HG02798 (cell line): ENCODE measurements around the gene ZNF512.
"Not testable (repeated sequence)": the region's sequence is repeated elsewhere in the genome, so short reads cannot be mapped to it uniquely, and the experiment has no call there.

Source experiments
- ATAC-seq: cut with Tn5 transposase; IDR thresholded peaks from one replicate; pipeline ENCODE4 v1.9.1; 2021; ENCODE audit warnings: mild to moderate bottlenecking; ENCODE audit not compliant: unreplicated experiment, poor library complexity

The ZNF512 gene

GRCh38 chr2:27581417-27582128 lies 1.3 kb upstream of the ZNF512 start:
- no peak for ATAC-seq

DNA sequence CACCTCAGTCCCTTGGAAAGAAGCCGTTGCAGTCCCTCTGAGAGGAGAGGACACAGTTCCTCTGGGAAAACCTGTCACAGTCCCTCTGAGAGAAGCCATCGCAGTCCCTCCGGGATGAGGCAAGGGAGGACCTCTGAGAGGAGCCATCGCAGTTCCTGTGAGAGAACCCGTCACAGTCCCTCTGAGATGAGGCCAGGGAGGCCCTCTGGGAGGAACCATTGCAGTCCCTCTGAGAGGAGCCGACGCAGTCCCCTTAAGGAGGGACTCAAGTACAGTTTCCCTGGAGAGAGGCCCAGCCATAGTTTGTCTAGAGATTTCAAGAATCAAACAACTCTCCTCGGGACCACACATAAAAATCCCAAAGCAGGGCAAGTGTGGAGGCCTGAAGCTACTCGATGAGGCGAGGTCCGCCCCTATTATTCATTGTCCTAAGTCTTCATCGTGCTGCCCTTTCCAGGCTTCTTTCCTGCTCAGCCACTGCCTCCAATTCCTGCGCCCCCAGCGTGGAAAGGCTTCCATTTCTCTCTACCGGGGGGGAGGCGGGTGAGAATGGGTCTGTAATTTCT lies 630 bp upstream of the ZNF512 start:
- no peak for ATAC-seq

DNA sequence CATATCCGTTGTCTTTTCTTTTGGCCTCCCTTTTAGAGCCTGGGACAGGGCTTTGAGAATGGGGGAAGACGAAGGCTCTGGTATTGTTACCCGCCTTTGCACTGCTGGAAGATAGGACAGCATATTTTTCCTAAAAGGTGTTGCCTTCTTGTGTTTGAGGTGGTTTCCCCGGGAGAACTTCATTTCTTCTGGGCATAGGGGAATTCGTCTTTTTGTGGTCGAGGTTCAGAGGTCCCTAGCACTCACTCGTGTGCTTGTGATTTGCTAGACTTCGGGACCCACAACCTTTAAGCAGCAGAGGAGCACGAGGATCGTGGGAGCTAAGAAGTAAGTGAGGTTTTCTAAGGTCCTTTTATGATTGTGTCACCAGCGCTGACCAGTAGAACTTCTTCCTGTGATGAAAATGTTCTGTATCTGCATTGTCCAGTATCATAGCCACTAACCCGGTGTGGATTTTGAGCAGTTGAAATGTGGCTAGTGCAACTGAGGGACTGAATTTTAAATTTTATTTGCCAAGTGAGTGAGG lies 611 bp downstream of the ZNF512 start:
- no peak for ATAC-seq

DNA sequence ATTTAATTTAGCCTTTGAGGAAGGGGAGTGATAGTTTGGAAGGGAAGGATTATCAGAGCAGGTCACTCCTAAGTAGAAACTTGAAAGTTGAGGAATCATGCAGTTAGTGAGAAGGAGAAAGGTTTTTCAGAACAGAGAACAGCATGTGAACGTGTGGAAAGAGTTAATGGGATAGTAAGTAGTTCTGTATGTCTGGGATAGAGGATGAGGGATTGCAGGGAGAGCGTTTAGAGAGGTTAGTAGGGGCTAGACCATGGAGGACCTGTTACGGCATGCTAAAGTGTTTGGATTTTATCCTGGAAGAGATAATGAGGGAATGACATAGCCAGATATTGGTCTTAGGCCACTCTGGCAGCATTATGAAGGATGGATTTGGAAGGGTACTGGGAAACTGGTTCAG lies 1.8 kb downstream of the ZNF512 start:
- no peak for ATAC-seq

DNA sequence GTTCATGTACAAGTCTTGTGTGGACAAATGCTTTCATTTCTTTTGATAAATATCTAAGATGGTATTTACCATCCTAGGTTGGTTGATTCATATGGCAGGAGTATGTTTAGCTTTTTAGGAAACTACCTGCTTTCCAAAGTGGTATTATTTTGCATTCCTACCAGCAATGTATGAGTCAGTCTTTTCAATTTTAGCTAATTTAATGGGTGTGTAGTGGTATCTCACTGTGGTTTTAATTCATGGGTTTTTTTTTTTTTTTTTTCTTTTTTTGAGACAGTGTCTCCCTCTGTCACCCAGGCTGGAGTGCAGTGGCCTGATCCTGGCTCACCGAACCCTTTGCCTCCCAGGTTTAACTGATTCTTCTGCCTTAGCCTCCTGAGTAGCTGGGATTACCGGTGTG lies 4.2 kb downstream of the ZNF512 start:
- no peak for ATAC-seq

GRCh38 chr2:27588308-27588707 lies 5.5 kb downstream of the ZNF512 start:
- no peak for ATAC-seq

DNA sequence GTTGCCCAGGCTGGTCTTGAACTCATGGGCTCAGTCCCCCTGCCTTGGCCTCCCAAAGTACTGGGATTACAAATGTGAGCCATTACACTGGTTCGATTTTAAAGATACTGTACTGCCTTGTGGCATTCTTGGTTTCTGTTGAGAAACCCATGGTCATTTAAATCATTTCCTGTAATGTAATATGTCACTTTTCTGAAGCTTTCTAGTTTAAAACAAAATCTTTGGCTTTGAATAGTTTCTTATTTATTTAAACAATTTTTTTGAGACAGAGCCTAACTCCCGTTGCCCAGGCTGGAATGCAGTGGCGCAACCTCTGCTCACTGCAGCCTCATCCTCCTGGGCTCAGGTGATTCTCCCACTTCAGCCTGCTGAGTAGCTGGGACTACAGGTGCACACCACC lies 8.9 kb downstream of the ZNF512 start:
- no peak for ATAC-seq

- ATAC-seq = no peak
These were observed 10.4 kb downstream of the ZNF512 start for GRCh38 chr2:27593240-27593639.

- ATAC-seq = not testable (repeated sequence)
These were observed 11.3 kb downstream of the ZNF512 start for GRCh38 chr2:27594020-27594703.

DNA sequence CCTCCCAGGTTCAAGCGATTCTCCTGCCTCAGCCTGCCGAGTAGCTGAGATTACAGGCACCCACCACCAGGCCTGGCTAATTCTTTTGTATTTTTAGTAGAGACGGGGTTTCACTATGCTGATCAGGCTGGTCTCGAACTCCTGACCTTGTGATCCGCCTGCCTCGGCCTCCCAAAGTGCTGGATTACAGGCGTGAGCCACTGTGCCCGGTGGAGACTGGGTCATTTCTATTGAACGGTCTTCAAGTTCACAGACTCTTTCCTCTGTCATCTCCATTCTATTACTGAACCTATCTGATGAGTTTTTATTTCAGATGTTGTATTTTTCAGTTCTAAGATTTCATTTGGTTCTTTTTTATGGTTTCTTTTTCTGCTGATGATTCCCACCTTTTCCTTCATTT lies 12.6 kb downstream of the ZNF512 start:
- ATAC-seq = not testable (repeated sequence)

- no peak for ATAC-seq
These were observed 13.8 kb downstream of the ZNF512 start for GRCh38 chr2:27596627-27597026.

- no peak for ATAC-seq
These were observed 23.8 kb downstream of the ZNF512 start for GRCh38 chr2:27606611-27607010.

- no peak for ATAC-seq
These were observed 31.1 kb downstream of the ZNF512 start for GRCh38 chr2:27613985-27614384.

DNA sequence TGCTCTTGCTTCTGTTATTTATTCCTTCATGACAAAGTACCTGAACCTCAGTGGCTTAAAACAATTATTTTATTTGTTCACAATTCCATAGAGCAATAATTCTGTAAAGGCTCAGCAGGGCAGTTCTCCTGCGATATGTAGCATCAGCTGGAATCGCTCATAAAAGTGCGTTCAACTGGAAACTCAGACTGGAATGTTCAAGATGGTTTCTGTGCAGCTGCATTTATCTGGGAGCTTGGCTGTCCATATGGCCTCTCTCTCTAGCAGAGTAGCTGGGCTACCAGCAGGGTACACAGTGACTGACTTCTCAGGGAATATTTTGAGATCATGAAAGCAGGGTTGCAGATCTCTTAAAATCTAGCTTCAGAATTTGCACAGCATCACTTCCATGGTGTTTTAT lies 32.5 kb downstream of the ZNF512 start:
- no peak for ATAC-seq

DNA sequence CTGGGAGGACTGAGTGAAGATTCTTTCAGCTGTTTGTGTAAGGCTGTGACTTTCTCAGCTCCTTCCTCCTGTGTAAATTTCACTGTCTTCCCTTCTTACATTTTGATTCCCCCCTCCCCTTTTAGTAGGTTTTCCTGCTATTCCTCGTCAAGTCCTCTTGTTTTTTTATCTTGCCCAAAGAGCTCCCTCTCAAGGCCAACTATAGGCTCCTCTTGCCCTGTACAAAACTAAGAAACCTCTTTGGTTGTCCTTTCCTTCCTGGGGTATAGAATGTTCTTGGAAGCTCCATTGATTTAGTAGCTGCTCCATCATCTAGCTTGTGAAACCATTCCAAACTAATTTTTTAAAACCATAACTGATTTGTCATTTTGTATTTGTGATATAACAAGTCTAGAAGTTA lies 38.7 kb downstream of the ZNF512 start:
- ATAC-seq = no peak

DNA sequence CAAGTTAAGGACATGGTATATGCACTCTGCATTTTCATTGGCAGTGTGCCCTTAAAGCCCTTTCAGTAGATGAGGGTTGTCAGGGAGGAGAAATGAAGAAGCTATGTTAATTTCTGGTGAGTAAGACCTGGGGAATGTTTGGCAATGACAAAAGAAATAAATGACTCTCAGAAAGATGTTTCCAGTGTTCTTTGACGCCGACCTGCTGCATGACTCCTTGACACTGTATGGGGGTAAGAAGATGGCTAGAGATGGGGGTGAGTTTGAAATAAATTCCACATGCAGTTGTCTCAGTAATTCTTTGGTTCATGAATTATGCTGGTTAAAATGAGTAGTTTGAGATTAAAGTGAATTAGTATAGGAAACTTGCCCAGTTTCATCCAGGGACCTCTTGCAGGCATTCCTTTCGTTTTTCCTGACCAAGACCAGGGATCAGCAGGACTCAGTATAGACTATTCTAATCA lies 40.1 kb downstream of the ZNF512 start:
- ATAC-seq = no peak

- ATAC-seq = no peak
These were observed 42.1 kb downstream of the ZNF512 start for GRCh38 chr2:27624943-27625342.

- not testable (repeated sequence) for ATAC-seq
These were observed 43.5 kb downstream of the ZNF512 start for GRCh38 chr2:27626323-27626722.

GRCh38 chr2:27626921-27627320 lies 44.1 kb downstream of the ZNF512 start:
- ATAC-seq = not testable (repeated sequence)

GRCh38 chr2:27627963-27628766 lies 45.3 kb downstream of the ZNF512 start:
- peak; percentile 24 for ATAC-seq
